CD14-positive monocyte (primary cell): ENCODE data around the gene TTLL10. TPM values are rescaled to one million over a fixed set of nuclear protein-coding genes. Genes with fewer than 3 reads are reported as not detected.

Source experiments
- DNase-seq, 3 donors: peaks; one replicate each; pipeline ENCODE4 v3.0.0-alpha.2; 2011 to 2022
- H2AFZ ChIP-seq: 2 replicates; pipeline ENCODE4 v1.6.0; 2012; ENCODE audit warnings: mild to moderate bottlenecking, low read depth, low read length, inconsistent platforms; ENCODE audit not compliant: insufficient read depth, poor library complexity, severe bottlenecking
- H3K27ac ChIP-seq, 2 donors: 1 replicate in 1 of 2; 2 replicates in 1 of 2; pipeline ENCODE4 v1.5.1; 2012 to 2013; ENCODE audit warnings: low read length in 2 of 2, control low read depth in 1 of 2, inconsistent platforms in 1 of 2, low read depth in 1 of 2, mild to moderate bottlenecking in 1 of 2
- H3K27me3 ChIP-seq, 2 donors: one replicate each; pipeline versions ENCODE4 v1.6.0 to v1.6.1; 2011 to 2013; ENCODE audit warnings: low read length in 2 of 2; ENCODE audit not compliant: control insufficient read depth in 2 of 2, insufficient read depth in 2 of 2
- H3K36me3 ChIP-seq, 2 donors: replicated peaks in 1 of 2; 1 replicate in 1 of 2; 2 replicates in 1 of 2; pipeline versions ENCODE4 v1.5.1 to v1.6.1; 2012 to 2013; ENCODE audit warnings: low read length in 2 of 2, control low read depth in 1 of 2, inconsistent platforms in 1 of 2, mild to moderate bottlenecking in 1 of 2; ENCODE audit not compliant: insufficient read depth in 2 of 2, control insufficient read depth in 1 of 2
- H3K4me1 ChIP-seq, 2 donors: 1 replicate in 1 of 2; 2 replicates in 1 of 2; pipeline versions ENCODE4 v1.5.1 to v1.6.1; 2012 to 2013; ENCODE audit warnings: low read length in 2 of 2, control low read depth in 1 of 2, inconsistent platforms in 1 of 2, mild to moderate bottlenecking in 1 of 2, moderate library complexity in 1 of 2; ENCODE audit not compliant: insufficient read depth in 2 of 2, control insufficient read depth in 1 of 2
- H3K4me2 ChIP-seq: replicated peaks from 2 replicates; pipeline ENCODE3; 2012; ENCODE audit warnings: low read length, moderate library complexity, mild to moderate bottlenecking; ENCODE audit not compliant: poor library complexity, severe bottlenecking; ENCODE audit errors: extremely low read depth
- H3K4me3 ChIP-seq, 3 experiments: fragments of 200-600 bp in 1 of 3; sonication (generic) in 1 of 3; replicated peaks in 1 of 3; 1 replicate in 2 of 3; 2 replicates in 1 of 3; pipeline ENCODE4 v1.5.1; 2011 to 2013; ENCODE audit warnings: low read length in 3 of 3, mild to moderate bottlenecking in 3 of 3, control low read depth in 2 of 3, low read depth in 2 of 3, inconsistent platforms in 1 of 3, moderate library complexity in 1 of 3
- H3K79me2 ChIP-seq: 2 replicates; pipeline ENCODE4 v1.6.0; 2012; ENCODE audit warnings: mild to moderate bottlenecking, control low read depth, inconsistent platforms, low read length, moderate library complexity; ENCODE audit not compliant: insufficient read depth
- H3K9ac ChIP-seq: 2 replicates; pipeline ENCODE4 v1.6.0; 2017; ENCODE audit warnings: low read length, mild to moderate bottlenecking; ENCODE audit not compliant: insufficient read depth, poor library complexity, severe bottlenecking
- H3K9me3 ChIP-seq, 2 donors: replicated peaks in 1 of 2; 1 replicate in 1 of 2; 2 replicates in 1 of 2; pipeline versions ENCODE4 v1.5.1 to v1.6.1; 2012 to 2013; ENCODE audit warnings: low read length in 2 of 2, control low read depth in 1 of 2; ENCODE audit not compliant: control insufficient read depth in 1 of 2, insufficient read depth in 1 of 2
- H4K20me1 ChIP-seq: 2 replicates; pipeline ENCODE4 v1.6.0; 2012; ENCODE audit warnings: mild to moderate bottlenecking, low read length, control low read depth, moderate library complexity; ENCODE audit not compliant: insufficient read depth
- H3K27ac Mint-ChIP-seq, 7 donors: one replicate each; pipeline ENCODE4 v1.8.0; 2020; ENCODE audit warnings: mild to moderate bottlenecking in 7 of 7, mixed read lengths in 7 of 7, moderate library complexity in 6 of 7, inconsistent platforms in 2 of 7
- H3K27me3 Mint-ChIP-seq, 3 donors: one replicate each; pipeline ENCODE4 v1.8.0; 2021 to 2022; ENCODE audit warnings: low read depth in 3 of 3, mild to moderate bottlenecking in 3 of 3, mixed read lengths in 3 of 3, moderate library complexity in 3 of 3, inconsistent platforms in 1 of 3
- H3K36me3 Mint-ChIP-seq, 2 donors: one replicate each; pipeline ENCODE4 v1.8.0; 2020; ENCODE audit warnings: mixed read lengths in 2 of 2, inconsistent platforms in 1 of 2, mild to moderate bottlenecking in 1 of 2
- H3K4me1 Mint-ChIP-seq: one replicate; pipeline ENCODE4 v1.8.0; 2020; ENCODE audit warnings: mild to moderate bottlenecking, mixed read lengths
- H3K4me3 Mint-ChIP-seq, 2 donors: one replicate each; pipeline ENCODE4 v1.8.0; 2020; ENCODE audit warnings: mild to moderate bottlenecking in 2 of 2, mixed read lengths in 2 of 2, moderate library complexity in 1 of 2
- H3K9me3 Mint-ChIP-seq, 7 donors: one replicate each; pipeline ENCODE4 v1.8.0; 2020 to 2022; ENCODE audit warnings: mixed read lengths in 7 of 7, mild to moderate bottlenecking in 6 of 7, moderate library complexity in 6 of 7, inconsistent platforms in 2 of 7
- CTCF ChIP-seq: fragments of 200-600 bp; IDR thresholded peaks from one replicate; pipeline ENCODE4 v1.8.0; 2022; ENCODE audit warnings: antibody characterized with exemption, mild to moderate bottlenecking
- WGBS: methylation state at CpG from one replicate; pipeline ENCODE4 v1.1.5; 2013; ENCODE audit warnings: missing lambda C conversion rate; ENCODE audit not compliant: insufficient coverage; 5-methylcytosine and 5-hydroxymethylcytosine counted together
- intact Hi-C, 2 donors: fragments of 100-400 bp; cut with micrococcal nuclease; formaldehyde crosslinking; loops; one replicate each; pipeline versions ENCODE4 v1.15.0 to v1.15.1; 2023
- polyA plus RNA-seq, 3 donors: library from polyadenylated mRNA; depleted of rRNA in 1 of 3; unstranded in 2 of 3; stranded (reverse) in 1 of 3; fragments of 300-500 nt in 2 of 3; fragments of >200 nt in 1 of 3; fragmentation: Illumina TruSeq in 2 of 3; gene quantifications; 1 replicate in 2 of 3; 2 replicates in 1 of 3; pipeline ENCODE4 v1.2.3, GENCODE V29; 2012 to 2021

Gene TTLL10
- polyA plus RNA-seq, 3 donors: 0.06 TPM; not detected in 2

DNA sequence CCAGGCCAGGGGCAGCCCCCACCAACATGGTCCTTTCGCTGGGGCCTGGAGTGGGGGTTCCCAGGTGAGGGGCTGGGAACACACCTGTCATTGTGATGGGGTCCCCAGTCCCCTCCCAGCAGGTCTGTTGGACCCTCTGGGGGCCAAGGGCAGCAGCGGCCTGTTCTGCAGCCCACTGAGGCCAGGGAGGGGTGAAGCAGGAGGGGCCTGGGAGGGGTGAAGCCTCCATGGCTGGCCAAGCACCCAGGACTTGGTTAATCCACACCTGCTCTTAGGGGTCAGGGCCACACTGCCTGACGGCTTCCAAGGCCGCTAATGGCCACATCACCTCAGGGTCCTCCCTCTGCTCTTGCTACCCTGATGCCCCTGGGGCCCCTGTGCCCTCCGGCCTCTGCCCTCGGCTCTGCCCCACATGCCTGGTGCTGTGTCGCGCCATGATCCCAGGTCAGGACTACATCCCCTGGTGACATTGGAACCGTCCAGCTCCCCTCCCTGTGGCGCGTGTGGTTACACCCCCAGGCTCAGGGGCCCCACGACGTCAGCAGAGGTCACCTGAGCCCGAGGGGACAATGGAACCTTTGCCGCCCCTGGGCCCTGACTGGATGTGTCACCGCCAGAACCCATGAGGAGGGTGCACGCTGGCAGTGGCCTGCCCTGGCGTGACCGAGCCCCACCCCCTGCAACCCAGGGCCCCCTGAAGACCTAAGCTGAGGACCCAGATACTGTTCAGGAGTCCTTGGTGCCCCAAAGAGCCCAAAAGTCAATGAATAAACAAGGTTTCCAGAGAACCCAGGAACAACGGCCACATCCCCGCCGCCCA is 25.7 kb downstream of the TTLL10 start:
- Histone ChIP-seq H3K27ac (no peak overlapping the region), H4K20me1 (no peaks in the 10 kb centered on the region), H3K9me3 (peaks cover 0 to 4% of the 10 kb centered on the region in 2 donors), H3K36me3 (no peaks in the 10 kb centered on the region), H3K79me2 (no peaks in the 10 kb centered on the region), H3K4me3 (no peak overlapping the region), H3K9ac (no peak overlapping the region), H3K4me2 (no peak overlapping the region), H3K4me1 (no peaks in the 10 kb centered on the region), H2AFZ (no peak overlapping the region), H3K27me3 (peaks cover 0 to 9% of the 10 kb centered on the region in 2 donors)
- no peak for TF ChIP-seq CTCF
- intact Hi-C loops: no loop called here
- Mint-ChIP-seq H3K27ac (peak overlapping the region in 3 of 7 donors; percentile 33 to 85 (median 79)), H3K36me3 (no peaks in the 10 kb centered on the region), H3K9me3 (peaks cover 9 to 19% (median 15%) of the 10 kb centered on the region in 7 donors), H3K27me3 (peaks cover 14 to 41% (median 20%) of the 10 kb centered on the region in 3 donors), H3K4me1 (no peaks in the 10 kb centered on the region), H3K4me3 (no peak overlapping the region)
- DNase-seq: no peak
- WGBS: 92% methylated on average over 21 of the region's 22 CpGs

GRCh38 chr1:1199961-1200875 is 26.5 kb downstream of the TTLL10 start:
- no peaks in the 10 kb centered on the region for H3K36me3 ChIP-seq
- no peaks in the 10 kb centered on the region for H4K20me1 ChIP-seq
- no peaks in the 10 kb centered on the region for H3K79me2 ChIP-seq
- Mint-ChIP-seq H3K27me3 (peaks cover 13 to 43% (median 18%) of the 10 kb centered on the region in 3 donors), H3K9me3 (peaks cover under 1 to 10% (median 6%) of the 10 kb centered on the region in 7 donors), H3K27ac (peak overlapping the region in 4 of 7 donors; percentile 38 to 85 (median 66)), H3K36me3 (no peaks in the 10 kb centered on the region), H3K4me3 (peak overlapping the region in 1 of 2 donors; percentile 30), H3K4me1 (no peaks in the 10 kb centered on the region)
- no peak overlapping the region for H2AFZ ChIP-seq
- H3K9me3 ChIP-seq: peaks cover 0 to 4% of the 10 kb centered on the region in 2 donors
- intact Hi-C loops: no loop called here
- no peak overlapping the region for H3K4me3 ChIP-seq
- no peaks in the 10 kb centered on the region for H3K4me1 ChIP-seq
- H3K9ac ChIP-seq: no peak overlapping the region
- WGBS: 68% methylated on average over 18 of the region's 31 CpGs
- no peak for DNase-seq
- H3K27ac ChIP-seq: no peak overlapping the region
- peaks cover 0 to 15% of the 10 kb centered on the region in 2 donors for H3K27me3 ChIP-seq
- H3K4me2 ChIP-seq: no peak overlapping the region
- TF ChIP-seq CTCF: no peak
